PC-3 (cell line): Measurements from ENCODE around the gene RPTN. TPM values are rescaled to one million over a fixed set of nuclear protein-coding genes. Genes with fewer than 3 reads are reported as not detected.

Experiments used
- ATAC-seq: fragments of 200-7000 bp; cut with Tn5 transposase; 2 replicates; pipeline ENCODE4 v1.9.1; 2020; ENCODE audit warnings: mild to moderate bottlenecking, moderate library complexity
- BruUV-seq: library from RNA; stranded (reverse); fragments of 400-500 nt; replicated peaks from 2 replicates; lab custom pipeline; 2021; lab: Mats Ljungman, UMichigan
- CTCF ChIA-PET: fragments of 300-600 bp; sonication (Branson Sonifier 250); formaldehyde crosslinking; loops from one replicate; lab custom pipeline; 2022; ENCODE audit warnings: antibody characterized with exemption; lab: Charles Lee
- POLR2A ChIA-PET: fragments of 300-600 bp; sonication (Branson Sonifier 250); formaldehyde crosslinking; loops from one replicate; lab custom pipeline; 2022; ENCODE audit warnings: antibody characterized with exemption; ENCODE audit not compliant: unreplicated experiment; lab: Charles Lee
- DNase-seq: peaks from one replicate; pipeline ENCODE4 v3.0.0-alpha.2; 2015
- H2AFZ ChIP-seq: fragments of 300-600 bp; sonication (generic); 2 replicates; pipeline ENCODE4 v1.6.0; 2016; ENCODE audit warnings: antibody characterized with exemption, low read length
- H3F3A ChIP-seq: fragments of 300-600 bp; sonication (generic); one replicate; pipeline ENCODE4 v1.6.0; 2017; ENCODE audit warnings: antibody characterized with exemption, low read length, control low read depth, mild to moderate bottlenecking; ENCODE audit not compliant: unreplicated experiment
- H3K27ac ChIP-seq: fragments of 300-600 bp; sonication (generic); 2 replicates; pipeline ENCODE4 v1.5.1; 2016; ENCODE audit warnings: mild to moderate bottlenecking, low read length
- H3K27me3 ChIP-seq: fragments of 300-600 bp; sonication (generic); 2 replicates; pipeline ENCODE4 v1.6.1; 2016; ENCODE audit warnings: low read length, mixed read lengths
- H3K36me3 ChIP-seq: fragments of 300-600 bp; sonication (generic); 2 replicates; pipeline ENCODE4 v1.6.1; 2016; ENCODE audit warnings: low read depth, mixed run types, low read length, mixed read lengths
- H3K4me1 ChIP-seq: fragments of 300-600 bp; sonication (generic); 2 replicates; pipeline ENCODE4 v1.5.1; 2016; ENCODE audit warnings: low read length; ENCODE audit not compliant: insufficient read depth
- H3K4me2 ChIP-seq: fragments of 300-600 bp; sonication (generic); 2 replicates; pipeline ENCODE4 v1.6.0; 2016; ENCODE audit warnings: low read length
- H3K4me3 ChIP-seq: fragments of 300-600 bp; sonication (generic); 2 replicates; pipeline ENCODE4 v1.5.1; 2016; ENCODE audit warnings: mild to moderate bottlenecking, low read length, mixed read lengths
- H3K79me2 ChIP-seq: fragments of 300-600 bp; sonication (generic); 2 replicates; pipeline ENCODE4 v1.6.1; 2017; ENCODE audit warnings: low read length, mixed read lengths
- H3K9ac ChIP-seq: fragments of 300-600 bp; sonication (generic); 2 replicates; pipeline ENCODE4 v1.6.0; 2016; ENCODE audit warnings: mild to moderate bottlenecking, low read length
- H3K9me2 ChIP-seq: fragments of 300-600 bp; sonication (generic); replicated peaks from 2 replicates; pipeline ENCODE4 v1.6.1; 2016; ENCODE audit warnings: mixed run types, low read length, mixed read lengths
- H3K9me3 ChIP-seq: fragments of 300-600 bp; sonication (generic); 2 replicates; pipeline ENCODE4 v1.6.1; 2016; ENCODE audit warnings: low read length, mixed read lengths
- H4K20me1 ChIP-seq: fragments of 300-600 bp; sonication (generic); 2 replicates; pipeline ENCODE4 v1.6.1; 2016; ENCODE audit warnings: low read length, mixed read lengths
- EZH2 ChIP-seq: fragments of 300-600 bp; sonication (generic); IDR thresholded peaks from one replicate; pipeline ENCODE4 v1.6.1; 2017; ENCODE audit warnings: antibody characterized with exemption, mild to moderate bottlenecking, low read length; ENCODE audit not compliant: unreplicated experiment
- EZH2phosphoT487 ChIP-seq: fragments of 300-600 bp; sonication (generic); IDR thresholded peaks from 2 replicates; pipeline ENCODE4 v1.6.1; 2018; ENCODE audit warnings: mild to moderate bottlenecking, antibody characterized with exemption, low read length, borderline replicate concordance
- intact Hi-C: fragments of 100-400 bp; cut with micrococcal nuclease; formaldehyde crosslinking; loops from 2 replicates; pipeline ENCODE4 v1.9.0; 2023
- total RNA-seq: library from RNA; depleted of rRNA; stranded (reverse); fragments of >200 nt; gene quantifications from 2 replicates; pipeline ENCODE4 v1.2.3, GENCODE V29; 2014
- TF ChIP-seq, protein P1 (sequence below): fragments of 300-600 bp; sonication (generic); conservative IDR thresholded peaks from 2 replicates; pipeline ENCODE4 v1.5.1; 2017; ENCODE audit warnings: antibody characterized with exemption, low read depth, mild to moderate bottlenecking, low read length

Gene RPTN
- total RNA-seq, 1 experiment from 2014 or later = not detected

DNA sequence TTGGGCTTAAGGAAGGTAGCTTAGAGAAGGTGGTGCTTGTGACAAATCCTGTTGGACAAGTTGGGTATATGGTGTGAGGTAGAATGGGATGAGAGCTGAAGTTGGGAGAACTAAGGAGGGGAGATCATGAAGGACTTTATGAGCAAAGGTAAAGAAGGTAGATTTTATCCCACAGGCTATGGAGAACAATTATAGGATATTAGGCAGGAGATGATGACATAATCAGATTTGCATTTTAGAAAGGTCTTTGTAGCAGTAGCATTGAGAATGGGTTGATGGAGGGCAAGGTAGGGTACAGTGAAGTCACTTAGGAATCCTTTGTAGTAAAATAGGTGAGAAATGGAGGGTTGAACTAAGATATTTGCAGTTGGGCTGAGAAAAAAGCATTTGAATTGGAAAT is 28.8 kb downstream of the RPTN start:
- Histone ChIP-seq H3K9ac (no peak overlapping the region), H4K20me1 (no peaks in the 10 kb centered on the region), H3K79me2 (no peaks in the 10 kb centered on the region), H3F3A (no peaks in the 10 kb centered on the region), H3K36me3 (no peaks in the 10 kb centered on the region), H3K4me1 (no peaks in the 10 kb centered on the region), H2AFZ (no peak overlapping the region), H3K27me3 (peaks cover 54% of the 10 kb centered on the region), H3K27ac (no peak overlapping the region), H3K4me2 (no peak overlapping the region), H3K4me3 (no peak overlapping the region), H3K9me3 (no peaks in the 10 kb centered on the region), H3K9me2 (no peaks in the 10 kb centered on the region)
- POLR2A ChIA-PET = no interaction called here
- TF ChIP-seq EZH2phosphoT487 = no peak
- TF ChIP-seq, protein P1, sequence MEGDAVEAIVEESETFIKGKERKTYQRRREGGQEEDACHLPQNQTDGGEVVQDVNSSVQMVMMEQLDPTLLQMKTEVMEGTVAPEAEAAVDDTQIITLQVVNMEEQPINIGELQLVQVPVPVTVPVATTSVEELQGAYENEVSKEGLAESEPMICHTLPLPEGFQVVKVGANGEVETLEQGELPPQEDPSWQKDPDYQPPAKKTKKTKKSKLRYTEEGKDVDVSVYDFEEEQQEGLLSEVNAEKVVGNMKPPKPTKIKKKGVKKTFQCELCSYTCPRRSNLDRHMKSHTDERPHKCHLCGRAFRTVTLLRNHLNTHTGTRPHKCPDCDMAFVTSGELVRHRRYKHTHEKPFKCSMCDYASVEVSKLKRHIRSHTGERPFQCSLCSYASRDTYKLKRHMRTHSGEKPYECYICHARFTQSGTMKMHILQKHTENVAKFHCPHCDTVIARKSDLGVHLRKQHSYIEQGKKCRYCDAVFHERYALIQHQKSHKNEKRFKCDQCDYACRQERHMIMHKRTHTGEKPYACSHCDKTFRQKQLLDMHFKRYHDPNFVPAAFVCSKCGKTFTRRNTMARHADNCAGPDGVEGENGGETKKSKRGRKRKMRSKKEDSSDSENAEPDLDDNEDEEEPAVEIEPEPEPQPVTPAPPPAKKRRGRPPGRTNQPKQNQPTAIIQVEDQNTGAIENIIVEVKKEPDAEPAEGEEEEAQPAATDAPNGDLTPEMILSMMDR = no peak
- TF ChIP-seq EZH2 = no peak
- intact Hi-C loops = no loop called here
- ATAC-seq (no peak), DNase-seq (no peak)
- BruUV-seq = no TSS peak
- CTCF ChIA-PET = no interaction called here

DNA sequence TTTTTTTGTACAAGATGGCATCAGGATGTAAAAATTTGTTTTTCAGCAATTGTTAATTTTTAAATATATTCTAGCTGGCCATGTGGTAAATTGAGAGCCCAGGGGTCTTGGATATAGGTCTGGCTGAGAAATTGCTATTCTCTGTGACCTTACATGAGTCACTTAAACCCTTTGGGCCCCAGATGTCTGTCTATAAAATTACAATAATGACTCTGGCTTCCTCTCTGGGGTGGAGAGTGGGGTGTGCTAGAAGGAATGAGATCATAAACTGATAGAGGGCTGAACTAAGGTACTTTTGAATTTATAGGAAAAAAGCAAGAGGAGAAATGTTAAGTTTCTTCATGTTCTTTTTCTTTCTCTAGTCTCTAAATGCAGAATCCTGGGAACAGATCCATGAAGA is 31.4 kb downstream of the RPTN start:
- POLR2A ChIA-PET = no interaction called here

DNA sequence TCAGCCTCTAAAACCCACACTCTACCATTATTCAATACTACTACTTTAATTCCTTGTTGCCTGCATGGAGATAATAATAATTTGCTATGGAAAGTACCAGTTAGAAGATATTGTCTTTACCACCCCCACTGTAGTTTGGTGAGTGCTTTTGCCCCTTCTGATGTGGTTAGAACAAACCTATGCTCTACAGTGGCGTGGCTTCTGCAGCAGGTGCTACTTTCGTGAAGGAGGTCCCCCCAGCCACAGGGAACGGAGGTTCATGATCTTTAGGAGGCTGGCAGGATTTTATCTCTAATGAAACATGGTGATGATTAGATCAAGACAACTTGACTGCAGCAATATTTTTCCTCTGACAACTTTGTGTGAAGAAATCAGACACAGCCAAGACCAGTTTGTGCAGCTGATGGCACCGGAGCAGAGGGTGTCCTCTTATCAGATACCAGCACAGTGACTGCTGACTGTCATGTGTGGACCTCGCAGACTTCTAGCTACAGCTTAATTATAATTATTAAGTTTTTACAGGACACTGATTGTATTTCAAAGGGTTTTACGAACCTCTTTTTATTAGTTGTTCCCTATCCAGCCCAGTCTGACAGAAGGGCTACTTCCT is 33.1 kb downstream of the RPTN start:
- ATAC-seq = no peak
- DNase-seq = no peak
- no peaks in the 10 kb centered on the region for H3K79me2 ChIP-seq
- no peaks in the 10 kb centered on the region for H3K9me2 ChIP-seq
- no peaks in the 10 kb centered on the region for H3K9me3 ChIP-seq
- ChIA-PET POLR2A (no interaction called here), CTCF (no interaction called here)
- H3K27ac ChIP-seq = no peak overlapping the region
- H3K36me3 ChIP-seq = no peaks in the 10 kb centered on the region
- H3K4me1 ChIP-seq = no peaks in the 10 kb centered on the region
- no peaks in the 10 kb centered on the region for H4K20me1 ChIP-seq
- TF ChIP-seq EZH2phosphoT487 (no peak), EZH2 (no peak)
- TF ChIP-seq, protein P1 = no peak
- no peak overlapping the region for H3K9ac ChIP-seq
- H3F3A ChIP-seq = no peaks in the 10 kb centered on the region
- no TSS peak for BruUV-seq
- H3K4me3 ChIP-seq = no peak overlapping the region
- H2AFZ ChIP-seq = no peak overlapping the region
- H3K27me3 ChIP-seq = peaks cover 80% of the 10 kb centered on the region
- intact Hi-C loops = no loop called here
- H3K4me2 ChIP-seq = no peak overlapping the region

More for the DNA sequence above, 31.4 kb downstream of the RPTN start:
- CTCF ChIA-PET = no interaction called here
- no peaks in the 10 kb centered on the region for H3K36me3 ChIP-seq
- H3K9me3 ChIP-seq = no peaks in the 10 kb centered on the region
- H3K4me2 ChIP-seq = no peak overlapping the region
- DNase-seq (no peak), ATAC-seq (no peak)
- no peaks in the 10 kb centered on the region for H4K20me1 ChIP-seq
- no peaks in the 10 kb centered on the region for H3F3A ChIP-seq
- no peak overlapping the region for H3K9ac ChIP-seq
- H3K27me3 ChIP-seq = peaks cover 62% of the 10 kb centered on the region
- no peaks in the 10 kb centered on the region for H3K9me2 ChIP-seq
- H3K27ac ChIP-seq = no peak overlapping the region
- no peak overlapping the region for H2AFZ ChIP-seq
- no TSS peak for BruUV-seq
- no peak overlapping the region for H3K4me3 ChIP-seq
- no peaks in the 10 kb centered on the region for H3K4me1 ChIP-seq
- TF ChIP-seq EZH2phosphoT487 (no peak), EZH2 (no peak)
- TF ChIP-seq, protein P1 = no peak
- no peaks in the 10 kb centered on the region for H3K79me2 ChIP-seq
- intact Hi-C loops = no loop called here
